ENCODE measurements around the gene HRH2.
A peak's percentile ranks its signal among the peaks of the same experiment; 100 is the strongest.
"Not testable (repeated sequence)": the region's sequence is repeated elsewhere in the genome, so short reads cannot be mapped to it uniquely, and the experiment has no call there.

HRH2 gene

GRCh38 chr5:175657593-175658271, at the start of gene HRH2:
HRH2 (plus strand) TSS chr5:175658071; CDS start chr5:175683234, 25,163 bp downstream.
- peak; percentile 30 for DNase-seq (ENCODE audit: low read depth)

GRCh38 chr5:175609526-175609925, 48.3 kb upstream of the HRH2 start:
- DNase-seq (ENCODE audit: low read depth) = no peak

GRCh38 chr5:175610381-175610780, 47.5 kb upstream of the HRH2 start:
- DNase-seq (ENCODE audit: low read depth) = no peak

- no peak for DNase-seq (ENCODE audit: low read depth)
Observed at GRCh38 chr5:175610898-175611297, 47.0 kb upstream of the HRH2 start.

- DNase-seq (ENCODE audit: low read depth) = no peak
Observed at GRCh38 chr5:175614223-175614815, 43.6 kb upstream of the HRH2 start.

- DNase-seq (ENCODE audit: low read depth) = no peak
Observed at GRCh38 chr5:175614861-175615260, 43.0 kb upstream of the HRH2 start.

GRCh38 chr5:175616083-175616482, 41.8 kb upstream of the HRH2 start:
- DNase-seq (ENCODE audit: low read depth) = no peak

- not testable (repeated sequence) for DNase-seq (ENCODE audit: low read depth)
Observed at GRCh38 chr5:175616527-175616926, 41.3 kb upstream of the HRH2 start.

GRCh38 chr5:175617447-175617846, 40.4 kb upstream of the HRH2 start:
- DNase-seq (ENCODE audit: low read depth) = no peak

GRCh38 chr5:175620527-175620926, 37.3 kb upstream of the HRH2 start:
- DNase-seq (ENCODE audit: low read depth) = no peak

GRCh38 chr5:175621971-175622370, 35.9 kb upstream of the HRH2 start:
- no peak for DNase-seq (ENCODE audit: low read depth)

- DNase-seq (ENCODE audit: low read depth) = no peak
Observed at GRCh38 chr5:175623088-175623487, 34.8 kb upstream of the HRH2 start.

- DNase-seq (ENCODE audit: low read depth) = no peak
Observed at GRCh38 chr5:175624316-175624715, 33.6 kb upstream of the HRH2 start.

GRCh38 chr5:175627005-175627404, 30.9 kb upstream of the HRH2 start:
- no peak for DNase-seq (ENCODE audit: low read depth)

GRCh38 chr5:175627739-175628138, 30.1 kb upstream of the HRH2 start:
- DNase-seq (ENCODE audit: low read depth) = no peak

- no peak for DNase-seq (ENCODE audit: low read depth)
Observed at GRCh38 chr5:175628668-175629067, 29.2 kb upstream of the HRH2 start.

GRCh38 chr5:175629261-175629660, 28.6 kb upstream of the HRH2 start:
- DNase-seq (ENCODE audit: low read depth) = no peak

GRCh38 chr5:175629793-175630192, 28.1 kb upstream of the HRH2 start:
- no peak for DNase-seq (ENCODE audit: low read depth)

- no peak for DNase-seq (ENCODE audit: low read depth)
Observed at GRCh38 chr5:175635854-175636584, 21.9 kb upstream of the HRH2 start.

- DNase-seq (ENCODE audit: low read depth) = no peak
Observed at GRCh38 chr5:175638305-175638704, 19.6 kb upstream of the HRH2 start.

GRCh38 chr5:175640106-175640775, 17.6 kb upstream of the HRH2 start:
- DNase-seq (ENCODE audit: low read depth) = no peak

- DNase-seq (ENCODE audit: low read depth) = no peak
Observed at GRCh38 chr5:175642998-175643397, 14.9 kb upstream of the HRH2 start.

- no peak for DNase-seq (ENCODE audit: low read depth)
Observed at GRCh38 chr5:175646251-175646650, 11.6 kb upstream of the HRH2 start.
